GM12874 (cell line): ENCODE results near the gene LGALS3BP.

Experiments used
- TF ChIP-seq, protein P1 (sequence below): IDR thresholded peaks from 2 replicates; pipeline ENCODE4 v1.5.1; 2011; ENCODE audit warnings: low read depth, mild to moderate bottlenecking, control low read depth, low read length, moderate library complexity; ENCODE audit not compliant: insufficient read depth

The LGALS3BP gene

GRCh38 chr17:79003661-79004411 lies 24.1 kb upstream of the LGALS3BP start:
- TF ChIP-seq, protein P1, sequence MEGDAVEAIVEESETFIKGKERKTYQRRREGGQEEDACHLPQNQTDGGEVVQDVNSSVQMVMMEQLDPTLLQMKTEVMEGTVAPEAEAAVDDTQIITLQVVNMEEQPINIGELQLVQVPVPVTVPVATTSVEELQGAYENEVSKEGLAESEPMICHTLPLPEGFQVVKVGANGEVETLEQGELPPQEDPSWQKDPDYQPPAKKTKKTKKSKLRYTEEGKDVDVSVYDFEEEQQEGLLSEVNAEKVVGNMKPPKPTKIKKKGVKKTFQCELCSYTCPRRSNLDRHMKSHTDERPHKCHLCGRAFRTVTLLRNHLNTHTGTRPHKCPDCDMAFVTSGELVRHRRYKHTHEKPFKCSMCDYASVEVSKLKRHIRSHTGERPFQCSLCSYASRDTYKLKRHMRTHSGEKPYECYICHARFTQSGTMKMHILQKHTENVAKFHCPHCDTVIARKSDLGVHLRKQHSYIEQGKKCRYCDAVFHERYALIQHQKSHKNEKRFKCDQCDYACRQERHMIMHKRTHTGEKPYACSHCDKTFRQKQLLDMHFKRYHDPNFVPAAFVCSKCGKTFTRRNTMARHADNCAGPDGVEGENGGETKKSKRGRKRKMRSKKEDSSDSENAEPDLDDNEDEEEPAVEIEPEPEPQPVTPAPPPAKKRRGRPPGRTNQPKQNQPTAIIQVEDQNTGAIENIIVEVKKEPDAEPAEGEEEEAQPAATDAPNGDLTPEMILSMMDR: no peak

GRCh38 chr17:79002796-79003593 lies 23.3 kb upstream of the LGALS3BP start:
- TF ChIP-seq, protein P1: no peak

DNA sequence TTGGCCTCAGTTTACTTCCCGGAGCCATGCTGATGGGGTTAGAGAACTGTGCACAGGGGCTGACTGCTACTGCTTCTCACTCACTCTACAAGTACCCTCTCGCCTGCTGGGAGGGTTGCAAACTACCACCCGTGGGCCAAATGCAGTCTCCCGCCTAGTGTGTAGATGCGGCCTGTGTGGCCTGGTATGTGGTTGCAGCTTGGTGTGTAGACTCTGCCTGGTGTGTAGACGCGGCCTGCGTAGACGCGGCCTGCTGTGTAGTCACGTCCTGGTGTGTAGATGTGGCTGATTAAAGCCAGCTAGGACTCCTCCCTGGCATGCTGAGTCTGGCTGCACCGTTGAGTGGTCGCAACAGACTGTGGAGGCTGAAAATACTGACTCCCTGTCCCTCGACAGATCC lies 22.6 kb upstream of the LGALS3BP start:
- TF ChIP-seq, protein P1: no peak

DNA sequence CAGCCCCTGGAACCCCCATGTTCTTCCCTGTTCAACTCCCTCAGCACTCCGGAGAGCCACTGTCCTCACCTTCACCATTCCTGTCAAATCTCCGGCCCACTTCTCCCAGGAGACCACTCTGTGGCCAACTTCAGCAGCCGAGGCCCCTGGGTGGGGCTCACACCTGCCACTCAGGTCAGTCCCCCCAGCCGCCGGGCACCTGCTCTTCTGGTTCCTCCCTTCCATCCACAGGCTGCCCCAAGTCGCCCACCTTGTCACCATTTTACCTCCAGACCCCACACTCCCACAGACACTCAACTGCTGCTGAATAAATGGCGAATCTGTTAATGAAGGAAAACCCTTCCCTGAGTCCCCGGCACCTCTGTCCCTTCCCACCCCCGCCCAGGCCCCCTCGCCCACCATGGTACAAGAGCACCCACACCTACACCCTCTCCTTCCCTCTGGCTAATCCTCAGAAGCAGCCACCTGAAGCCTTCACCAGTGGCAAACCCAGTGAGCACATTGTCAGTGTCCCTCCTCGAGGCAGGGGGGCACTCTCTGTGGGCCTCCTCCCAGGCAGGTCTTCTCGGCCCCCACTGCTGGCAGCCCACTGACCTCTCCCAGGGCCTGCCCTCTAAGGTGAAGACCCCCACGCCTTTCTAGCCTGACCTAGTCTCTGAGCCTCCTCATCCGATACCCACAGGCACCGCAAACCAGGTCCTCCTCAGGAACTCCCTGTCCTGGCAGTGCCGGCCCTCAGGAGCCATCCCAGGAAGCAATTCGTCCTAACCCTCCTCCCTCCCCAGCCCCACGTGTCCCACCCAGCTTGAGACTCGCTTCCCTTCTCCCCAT lies 21.7 kb upstream of the LGALS3BP start:
- TF ChIP-seq, protein P1: no peak

DNA sequence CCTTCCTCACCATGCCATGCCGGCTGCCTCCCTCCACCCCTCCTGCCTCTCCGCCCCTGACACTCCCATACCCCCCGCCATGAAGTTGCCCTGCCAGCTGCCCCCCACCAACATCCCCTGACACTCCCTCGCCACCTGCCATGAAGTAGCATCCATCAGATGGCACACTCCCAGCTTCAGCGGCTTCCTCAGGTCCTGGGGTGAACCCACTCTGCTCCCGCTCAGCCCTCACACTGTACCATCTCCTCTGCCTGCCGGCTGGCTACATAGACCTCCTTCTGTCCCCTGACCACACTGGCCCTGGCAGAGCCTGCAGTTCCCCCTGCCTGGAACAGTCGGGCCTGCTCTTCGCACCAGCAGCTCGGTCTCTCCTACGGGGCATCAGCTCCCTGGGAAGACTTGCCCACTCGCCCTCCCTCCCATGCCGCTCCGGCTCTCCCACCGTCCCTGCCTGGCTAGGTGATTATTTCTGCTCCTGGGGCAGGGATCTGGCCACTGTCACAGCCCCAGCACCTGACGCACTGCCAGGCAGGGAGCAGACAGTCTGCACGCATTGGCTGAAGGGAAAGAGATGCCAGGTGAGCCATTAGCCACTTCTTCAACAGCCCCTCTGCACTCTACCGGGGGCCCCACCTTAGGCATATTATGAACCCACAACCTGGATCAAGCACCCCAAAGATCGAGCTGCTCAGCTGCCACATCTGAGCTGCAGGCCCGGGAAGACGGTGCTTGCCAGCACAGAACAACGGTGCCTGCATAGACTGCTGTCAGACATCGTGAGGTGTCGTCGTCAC lies 20.9 kb upstream of the LGALS3BP start:
- TF ChIP-seq, protein P1: no peak

DNA sequence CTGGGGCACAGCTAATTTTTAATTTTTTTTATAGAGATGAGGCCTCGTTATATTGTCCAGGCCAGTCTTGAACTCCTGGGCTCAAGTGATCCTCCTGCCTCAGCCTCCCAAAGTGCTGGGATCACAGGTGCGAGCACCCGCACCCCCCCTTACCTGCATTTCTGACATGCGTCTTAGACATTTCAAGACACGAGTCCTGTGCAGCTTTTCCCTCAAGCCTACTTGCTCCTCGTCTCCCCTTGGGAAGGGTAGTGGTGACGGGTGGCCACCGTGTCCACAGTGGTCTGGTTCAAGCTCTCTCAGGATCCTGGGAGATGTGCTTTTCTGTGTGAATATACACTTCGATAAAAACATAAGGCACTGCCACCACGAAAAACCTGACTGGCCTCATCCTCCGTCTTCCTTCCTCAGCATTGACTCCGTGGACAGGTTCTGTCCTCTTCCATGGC lies 20.2 kb upstream of the LGALS3BP start:
- TF ChIP-seq, protein P1: no peak
